Measurements from ENCODE around the gene AFF3.

The AFF3 gene

DNA sequence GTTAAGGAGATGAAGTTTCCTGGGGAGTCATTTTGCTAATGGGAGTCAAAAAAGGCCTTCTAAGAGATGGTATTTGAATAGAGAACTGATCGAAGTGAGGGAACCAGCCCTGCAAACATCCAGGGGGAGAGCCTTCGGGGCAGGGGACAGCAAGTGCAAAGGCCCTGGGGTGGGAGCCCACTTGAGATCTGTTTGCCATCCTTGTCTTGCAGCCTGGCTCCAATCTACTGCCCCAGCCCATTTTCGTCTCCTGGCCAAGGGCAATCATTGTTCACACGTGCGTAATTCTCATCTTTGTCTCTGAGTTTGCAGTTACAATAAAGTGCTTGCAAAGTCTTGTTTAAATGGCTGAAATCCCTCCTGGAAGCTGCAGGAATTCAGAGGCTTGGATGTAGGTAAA, 43.1 kb upstream of the AFF3 start:
- TF ChIP-seq ZNF70 (CRISPR knock-in tag; IDR thresholded peaks at IDR 0.05), result no peak
- TF ChIP-seq, protein P1, sequence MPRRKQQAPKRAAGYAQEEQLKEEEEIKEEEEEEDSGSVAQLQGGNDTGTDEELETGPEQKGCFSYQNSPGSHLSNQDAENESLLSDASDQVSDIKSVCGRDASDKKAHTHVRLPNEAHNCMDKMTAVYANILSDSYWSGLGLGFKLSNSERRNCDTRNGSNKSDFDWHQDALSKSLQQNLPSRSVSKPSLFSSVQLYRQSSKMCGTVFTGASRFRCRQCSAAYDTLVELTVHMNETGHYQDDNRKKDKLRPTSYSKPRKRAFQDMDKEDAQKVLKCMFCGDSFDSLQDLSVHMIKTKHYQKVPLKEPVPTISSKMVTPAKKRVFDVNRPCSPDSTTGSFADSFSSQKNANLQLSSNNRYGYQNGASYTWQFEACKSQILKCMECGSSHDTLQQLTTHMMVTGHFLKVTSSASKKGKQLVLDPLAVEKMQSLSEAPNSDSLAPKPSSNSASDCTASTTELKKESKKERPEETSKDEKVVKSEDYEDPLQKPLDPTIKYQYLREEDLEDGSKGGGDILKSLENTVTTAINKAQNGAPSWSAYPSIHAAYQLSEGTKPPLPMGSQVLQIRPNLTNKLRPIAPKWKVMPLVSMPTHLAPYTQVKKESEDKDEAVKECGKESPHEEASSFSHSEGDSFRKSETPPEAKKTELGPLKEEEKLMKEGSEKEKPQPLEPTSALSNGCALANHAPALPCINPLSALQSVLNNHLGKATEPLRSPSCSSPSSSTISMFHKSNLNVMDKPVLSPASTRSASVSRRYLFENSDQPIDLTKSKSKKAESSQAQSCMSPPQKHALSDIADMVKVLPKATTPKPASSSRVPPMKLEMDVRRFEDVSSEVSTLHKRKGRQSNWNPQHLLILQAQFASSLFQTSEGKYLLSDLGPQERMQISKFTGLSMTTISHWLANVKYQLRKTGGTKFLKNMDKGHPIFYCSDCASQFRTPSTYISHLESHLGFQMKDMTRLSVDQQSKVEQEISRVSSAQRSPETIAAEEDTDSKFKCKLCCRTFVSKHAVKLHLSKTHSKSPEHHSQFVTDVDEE (CRISPR knock-in tag; IDR thresholded peaks at IDR 0.05), result no peak
- TF ChIP-seq PATZ1 (CRISPR knock-in tag; IDR thresholded peaks at IDR 0.05; ENCODE audit: borderline replicate concordance), result no peak
- TF ChIP-seq ZNF565 (CRISPR knock-in tag; conservative IDR thresholded peaks at IDR 0.05; ENCODE audit: low read depth), result no peak
- TF ChIP-seq OSR1 (CRISPR knock-in tag; IDR thresholded peaks at IDR 0.05), result no peak
- ATAC-seq, result no peak

GRCh38 chr2:100185105-100185504, 42.7 kb upstream of the AFF3 start:
- ATAC-seq, result no peak
- TF ChIP-seq ZNF565 (CRISPR knock-in tag; conservative IDR thresholded peaks at IDR 0.05; ENCODE audit: low read depth) (no peak), TCF4 (CRISPR knock-in tag; IDR thresholded peaks at IDR 0.05; ENCODE audit: borderline replicate concordance) (no peak)

DNA sequence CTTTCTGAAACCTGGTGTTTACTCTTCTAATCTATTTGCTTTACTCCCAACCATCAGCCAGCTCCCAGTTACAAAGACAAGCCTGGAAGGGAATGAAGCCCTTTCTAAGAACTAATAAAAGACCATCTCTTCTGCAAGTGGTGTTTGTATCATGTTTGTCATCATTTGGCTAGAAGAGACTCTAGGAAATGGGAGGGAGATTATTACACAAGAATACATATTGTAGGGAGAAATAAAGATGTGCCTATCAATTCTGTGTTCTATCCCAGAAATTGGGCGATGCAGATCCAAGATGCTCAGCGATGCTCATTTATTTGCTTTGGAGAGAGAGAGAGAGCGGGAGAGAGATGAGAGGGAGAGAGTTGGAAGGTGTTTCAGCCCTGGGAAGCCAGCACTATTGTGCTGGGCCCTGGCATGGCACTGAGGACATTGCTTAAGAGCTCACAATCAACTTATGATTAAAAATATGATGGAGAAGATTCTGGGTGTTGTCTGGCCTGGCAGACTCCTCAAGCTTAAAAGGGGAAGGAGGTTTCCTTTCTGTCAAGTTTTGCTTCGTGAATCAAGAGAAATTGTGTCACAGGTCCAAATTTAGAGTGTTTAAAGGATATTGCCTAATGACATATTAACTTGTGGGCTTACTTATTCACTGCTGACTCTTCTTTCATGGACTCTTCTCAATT, 41.8 kb upstream of the AFF3 start:
- TF ChIP-seq, protein P1 (CRISPR knock-in tag; IDR thresholded peaks at IDR 0.05), result no peak
- TF ChIP-seq ARNTL (CRISPR knock-in tag; IDR thresholded peaks at IDR 0.05; ENCODE audit: borderline replicate concordance, low read depth) (no peak), SNAI2 (CRISPR knock-in tag; IDR thresholded peaks at IDR 0.05) (no peak)
- no peak for ATAC-seq

DNA sequence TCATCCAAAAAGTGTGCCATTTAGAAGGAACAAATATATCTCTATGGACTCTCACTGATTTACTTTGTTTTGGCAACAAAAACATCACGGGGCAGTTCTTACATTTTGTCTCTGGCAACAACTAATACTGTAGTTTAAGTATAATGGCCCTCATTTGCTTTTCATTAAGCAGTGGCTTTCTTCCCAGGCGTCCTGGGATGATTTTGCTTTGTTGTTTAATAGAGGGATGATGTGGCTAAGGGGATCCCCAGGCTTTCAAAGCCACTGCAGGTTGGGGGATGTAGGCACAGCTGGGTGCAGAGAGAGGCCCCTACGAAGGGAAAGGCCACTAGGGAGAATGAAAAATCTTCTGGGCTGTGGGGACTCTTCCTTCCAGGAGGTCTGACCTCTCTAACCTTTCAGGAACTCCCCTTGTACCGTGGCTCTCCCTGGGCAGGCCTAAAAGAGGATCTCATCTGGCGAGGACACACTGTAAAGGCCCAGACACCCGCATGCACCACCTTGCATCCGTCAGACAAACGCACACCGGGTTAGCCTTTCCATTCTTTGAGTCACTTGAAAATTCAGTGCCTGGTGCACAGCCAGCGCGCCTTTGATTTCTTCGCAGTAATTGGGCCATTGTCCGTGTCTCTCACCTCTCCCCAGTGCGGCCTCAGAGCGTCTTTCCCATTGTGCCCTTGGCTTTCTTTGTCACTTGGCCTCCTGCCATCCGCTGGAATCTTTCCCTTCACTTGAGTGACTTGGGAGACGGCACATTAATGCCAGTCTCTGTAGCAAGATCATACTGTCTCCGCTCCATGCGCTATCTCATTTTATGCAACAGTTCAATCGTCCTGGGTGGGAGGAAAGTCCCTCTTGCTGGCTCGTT, 40.3 kb upstream of the AFF3 start:
- TF ChIP-seq ARNTL (CRISPR knock-in tag; IDR thresholded peaks at IDR 0.05; ENCODE audit: borderline replicate concordance, low read depth), result no peak
- TF ChIP-seq PATZ1 (CRISPR knock-in tag; IDR thresholded peaks at IDR 0.05; ENCODE audit: borderline replicate concordance), result no peak
- TF ChIP-seq, protein P2, sequence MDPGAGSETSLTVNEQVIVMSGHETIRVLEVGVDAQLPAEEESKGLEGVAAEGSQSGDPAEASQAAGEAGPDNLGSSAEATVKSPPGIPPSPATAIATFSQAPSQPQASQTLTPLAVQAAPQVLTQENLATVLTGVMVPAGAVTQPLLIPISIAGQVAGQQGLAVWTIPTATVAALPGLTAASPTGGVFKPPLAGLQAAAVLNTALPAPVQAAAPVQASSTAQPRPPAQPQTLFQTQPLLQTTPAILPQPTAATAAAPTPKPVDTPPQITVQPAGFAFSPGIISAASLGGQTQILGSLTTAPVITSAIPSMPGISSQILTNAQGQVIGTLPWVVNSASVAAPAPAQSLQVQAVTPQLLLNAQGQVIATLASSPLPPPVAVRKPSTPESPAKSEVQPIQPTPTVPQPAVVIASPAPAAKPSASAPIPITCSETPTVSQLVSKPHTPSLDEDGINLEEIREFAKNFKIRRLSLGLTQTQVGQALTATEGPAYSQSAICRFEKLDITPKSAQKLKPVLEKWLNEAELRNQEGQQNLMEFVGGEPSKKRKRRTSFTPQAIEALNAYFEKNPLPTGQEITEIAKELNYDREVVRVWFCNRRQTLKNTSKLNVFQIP (CRISPR knock-in tag; IDR thresholded peaks at IDR 0.05; ENCODE audit: borderline replicate concordance, low read depth), result no peak
- TF ChIP-seq ZNF8 (CRISPR knock-in tag; IDR thresholded peaks at IDR 0.05), result no peak
- no peak for TF ChIP-seq CSDC2 (CRISPR knock-in tag; IDR thresholded peaks at IDR 0.05)
- no peak for TF ChIP-seq PPARA (CRISPR knock-in tag; IDR thresholded peaks at IDR 0.05; ENCODE audit: borderline replicate concordance)
- no peak for TF ChIP-seq TOX (CRISPR knock-in tag; IDR thresholded peaks at IDR 0.05; ENCODE audit: borderline replicate concordance)
- TF ChIP-seq ISL1 (CRISPR knock-in tag; IDR thresholded peaks at IDR 0.05), result no peak
- TF ChIP-seq ZC3H10 (CRISPR knock-in tag; IDR thresholded peaks at IDR 0.05), result no peak
- TF ChIP-seq, protein P3, sequence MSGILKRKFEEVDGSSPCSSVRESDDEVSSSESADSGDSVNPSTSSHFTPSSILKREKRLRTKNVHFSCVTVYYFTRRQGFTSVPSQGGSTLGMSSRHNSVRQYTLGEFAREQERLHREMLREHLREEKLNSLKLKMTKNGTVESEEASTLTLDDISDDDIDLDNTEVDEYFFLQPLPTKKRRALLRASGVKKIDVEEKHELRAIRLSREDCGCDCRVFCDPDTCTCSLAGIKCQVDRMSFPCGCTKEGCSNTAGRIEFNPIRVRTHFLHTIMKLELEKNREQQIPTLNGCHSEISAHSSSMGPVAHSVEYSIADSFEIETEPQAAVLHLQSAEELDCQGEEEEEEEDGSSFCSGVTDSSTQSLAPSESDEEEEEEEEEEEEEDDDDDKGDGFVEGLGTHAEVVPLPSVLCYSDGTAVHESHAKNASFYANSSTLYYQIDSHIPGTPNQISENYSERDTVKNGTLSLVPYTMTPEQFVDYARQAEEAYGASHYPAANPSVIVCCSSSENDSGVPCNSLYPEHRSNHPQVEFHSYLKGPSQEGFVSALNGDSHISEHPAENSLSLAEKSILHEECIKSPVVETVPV (CRISPR knock-in tag; IDR thresholded peaks at IDR 0.05), result no peak
- TF ChIP-seq, protein P1 (CRISPR knock-in tag; IDR thresholded peaks at IDR 0.05), result no peak
- no peak for TF ChIP-seq BACH2 (CRISPR knock-in tag; IDR thresholded peaks at IDR 0.05; ENCODE audit: borderline replicate concordance)
- no peak for ATAC-seq

Data from SK-N-SH treated with all-trans-retinoic acid at 6 μM for 48 hours (cell line).